ENCODE data around the gene HES3.

Gene HES3

GRCh38 chr1:6279613-6280383 is 35.8 kb downstream of the HES3 start:
- DNase-seq (ENCODE audit: low read depth), result no peak

DNA sequence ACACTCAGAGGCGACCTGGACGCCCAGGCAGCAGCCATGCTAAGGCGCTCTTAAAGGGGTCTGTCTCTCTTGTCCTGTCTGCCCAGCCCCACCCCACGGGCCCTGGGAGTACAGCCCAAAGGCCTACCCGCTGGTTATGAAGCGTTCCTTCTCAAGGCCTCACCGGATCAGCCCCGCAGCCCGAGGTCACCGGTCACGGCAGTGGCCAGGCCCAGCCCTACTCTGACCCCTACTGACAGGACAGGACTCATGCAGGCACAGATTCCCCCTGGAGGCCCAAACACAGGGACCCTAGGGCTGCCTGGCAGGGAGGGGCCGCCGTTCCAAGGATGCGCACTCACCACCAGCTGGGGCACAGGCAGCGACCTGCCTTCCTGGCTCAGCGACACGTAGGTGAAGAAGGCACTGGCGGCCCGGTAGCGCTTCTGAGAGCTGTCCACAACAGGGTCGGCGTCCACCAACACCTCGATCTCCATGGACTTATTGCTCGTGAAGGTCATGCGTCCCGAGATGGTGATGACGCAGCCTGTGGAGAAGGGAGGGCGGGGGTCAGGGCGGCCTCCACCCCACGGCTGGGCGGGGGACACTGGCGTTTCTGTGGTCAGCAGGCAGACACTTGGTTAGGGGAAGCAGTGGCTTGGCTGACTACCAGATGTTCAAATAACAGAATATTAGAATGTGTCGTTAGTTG is 36.9 kb downstream of the HES3 start:
- no peak for DNase-seq (ENCODE audit: low read depth)

- no peak for DNase-seq (ENCODE audit: low read depth)
Measured at GRCh38 chr1:6281511-6282402, 37.8 kb downstream of the HES3 start.

DNA sequence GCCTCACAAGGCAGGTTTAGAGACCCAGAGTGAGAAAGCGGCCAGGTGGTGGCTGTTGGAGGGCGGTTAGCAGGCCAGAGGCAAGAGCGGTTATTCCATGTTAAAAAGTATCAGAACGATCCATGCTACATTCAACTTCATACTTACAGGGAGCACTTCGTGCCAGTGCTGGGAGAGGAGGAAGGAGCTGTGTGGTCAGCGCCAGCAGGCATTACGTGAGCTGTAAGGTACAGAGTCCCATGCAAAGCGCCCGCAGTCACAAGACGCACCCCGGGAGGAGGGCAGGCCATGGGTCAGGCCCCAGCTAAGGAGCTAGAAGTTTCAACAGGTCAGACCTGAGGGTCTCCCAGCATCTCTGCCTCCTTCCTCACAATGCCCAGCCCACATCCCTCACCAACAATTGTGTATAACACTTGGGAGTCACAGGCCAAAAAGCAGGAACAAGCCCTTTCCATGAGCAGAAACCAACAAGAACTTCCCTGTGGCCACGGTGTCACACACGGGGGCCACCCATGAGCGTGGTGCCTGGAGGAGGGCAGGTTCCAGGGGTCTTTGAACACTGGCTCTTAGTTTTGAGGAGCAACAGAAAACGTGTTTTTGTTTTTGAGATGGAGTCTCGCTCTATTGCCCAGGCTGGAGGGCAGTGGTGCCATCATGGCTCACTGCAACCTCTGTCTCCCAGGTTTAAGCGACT is 38.7 kb downstream of the HES3 start:
- no peak for DNase-seq (ENCODE audit: low read depth)

DNA sequence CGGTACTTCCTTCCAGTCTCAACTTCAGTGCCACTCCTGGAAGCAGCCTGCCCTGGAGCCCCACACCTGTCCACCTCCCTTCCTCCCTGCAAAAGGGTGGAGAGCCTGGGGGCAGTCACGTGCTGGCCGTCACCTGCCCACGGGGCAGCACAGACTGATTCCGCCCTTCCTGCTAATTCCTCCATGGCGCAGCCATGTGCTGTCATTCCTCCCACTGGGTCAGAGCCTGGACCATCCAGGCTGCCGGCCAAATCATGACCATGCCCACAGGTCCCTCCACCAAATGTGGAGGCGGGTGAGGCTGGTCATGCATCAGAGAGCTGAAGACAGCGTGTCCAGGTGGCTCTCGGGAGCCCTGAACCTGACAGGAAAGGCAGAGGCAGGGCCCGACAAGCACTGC is 41.4 kb downstream of the HES3 start:
- DNase-seq (ENCODE audit: low read depth), result no peak

DNA sequence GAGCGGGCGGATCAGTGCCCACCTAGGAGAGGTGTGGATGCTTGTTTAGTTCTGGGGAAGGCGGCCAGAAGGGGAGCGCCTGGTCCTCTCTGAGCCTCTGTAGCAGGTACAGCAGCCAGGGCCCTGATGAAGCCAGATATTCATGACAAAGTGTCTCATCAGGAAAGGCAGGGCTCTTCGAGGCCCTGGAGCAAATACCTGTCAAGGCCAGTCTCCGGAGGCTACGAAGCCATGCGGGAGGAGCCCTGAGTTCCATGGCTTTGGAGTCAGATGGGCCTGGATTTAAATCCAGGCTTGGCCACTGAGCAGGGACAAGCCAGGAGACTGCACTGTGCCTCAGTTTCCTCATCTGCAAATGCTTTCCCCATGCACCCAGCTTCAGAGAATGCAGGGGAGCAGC is 42.3 kb downstream of the HES3 start:
- DNase-seq (ENCODE audit: low read depth), result no peak

DNA sequence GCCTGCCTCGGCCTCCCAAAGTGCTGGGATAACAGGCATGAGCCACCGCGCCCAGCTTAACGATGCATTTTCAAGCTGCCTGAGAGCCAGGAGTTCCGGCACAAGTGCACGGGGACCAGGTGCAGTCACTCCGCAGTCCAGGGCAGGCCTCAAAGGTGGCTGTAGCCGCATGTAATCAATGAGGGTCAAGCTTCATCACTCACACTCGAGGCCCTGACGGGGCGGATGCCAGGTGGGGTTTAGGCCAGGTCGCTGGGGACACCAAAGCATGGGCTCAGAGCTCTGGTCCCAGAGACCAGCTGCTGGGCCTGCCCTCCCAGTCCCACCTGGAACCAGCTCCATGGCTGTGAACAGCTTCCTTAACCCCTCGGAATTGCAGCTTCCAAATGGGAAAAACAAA is 43.0 kb downstream of the HES3 start:
- DNase-seq (ENCODE audit: low read depth), result no peak

DNA sequence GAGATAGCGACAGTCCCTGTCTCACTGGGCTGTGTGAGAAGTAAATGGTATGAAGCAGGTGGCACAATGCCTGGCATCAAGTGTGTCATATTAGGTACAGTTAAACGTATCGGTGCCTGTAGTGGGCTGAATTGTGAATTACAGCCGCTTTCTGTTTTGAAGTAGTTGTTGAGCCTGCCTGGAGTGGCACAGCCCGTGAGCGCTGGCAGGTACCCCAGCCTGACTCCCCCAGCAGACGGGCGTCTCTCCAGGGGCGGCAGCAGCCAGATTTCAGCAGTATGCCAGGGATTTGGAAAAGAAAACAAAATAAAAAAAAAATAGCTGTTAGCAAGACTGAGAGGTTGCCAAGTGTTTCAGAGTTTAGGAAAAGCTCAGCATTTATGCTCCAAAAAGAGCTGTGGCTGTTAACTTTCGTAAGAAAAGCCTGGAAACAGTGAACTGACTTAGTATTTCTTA is 43.5 kb downstream of the HES3 start:
- DNase-seq (ENCODE audit: low read depth), result no peak

DNA sequence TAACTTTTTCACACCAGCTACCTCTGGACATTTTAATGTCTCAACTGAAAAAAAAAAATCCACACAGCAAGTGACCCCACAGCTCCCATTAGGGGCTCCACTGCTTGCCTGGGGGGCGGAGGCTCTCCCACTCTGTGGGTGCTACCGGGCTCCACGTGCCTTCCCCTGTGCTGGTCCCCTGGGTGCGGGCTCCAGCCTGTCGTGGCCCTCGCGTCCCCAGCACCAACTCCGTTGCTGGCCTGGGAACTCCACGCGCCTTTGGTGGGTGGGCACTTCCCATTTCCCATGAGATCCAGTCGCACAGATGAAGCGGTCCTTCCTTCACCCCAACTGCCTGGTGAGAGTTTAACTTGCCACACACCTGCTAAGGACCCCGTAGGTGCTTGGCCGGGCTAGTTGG is 44.0 kb downstream of the HES3 start:
- DNase-seq (ENCODE audit: low read depth), result no peak

DNA sequence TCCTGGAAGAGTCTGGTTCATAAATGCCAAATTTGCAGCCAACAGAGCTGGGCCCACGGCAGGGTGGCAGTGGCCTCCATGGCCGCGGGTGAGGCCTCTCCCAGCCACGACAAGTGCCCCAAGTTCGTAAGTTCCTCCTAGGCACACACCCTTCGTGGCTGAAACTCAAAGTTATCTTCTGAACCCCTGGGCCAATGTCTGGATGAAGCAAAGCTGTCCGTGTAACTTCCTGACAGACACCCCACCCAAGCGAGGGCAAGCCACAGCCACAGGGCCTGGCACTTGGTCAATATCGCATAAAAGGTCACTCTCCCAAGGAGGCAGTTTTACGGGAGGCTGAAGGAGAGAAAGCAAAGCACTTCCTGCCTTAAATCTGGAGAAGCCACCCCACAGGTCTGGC is 44.7 kb downstream of the HES3 start:
- no peak for DNase-seq (ENCODE audit: low read depth)

- no peak for DNase-seq (ENCODE audit: low read depth)
Measured at GRCh38 chr1:6292102-6292501, 48.1 kb downstream of the HES3 start.

- no peak for DNase-seq (ENCODE audit: low read depth)
Measured at GRCh38 chr1:6294080-6294889, 50.3 kb downstream of the HES3 start.

DNA sequence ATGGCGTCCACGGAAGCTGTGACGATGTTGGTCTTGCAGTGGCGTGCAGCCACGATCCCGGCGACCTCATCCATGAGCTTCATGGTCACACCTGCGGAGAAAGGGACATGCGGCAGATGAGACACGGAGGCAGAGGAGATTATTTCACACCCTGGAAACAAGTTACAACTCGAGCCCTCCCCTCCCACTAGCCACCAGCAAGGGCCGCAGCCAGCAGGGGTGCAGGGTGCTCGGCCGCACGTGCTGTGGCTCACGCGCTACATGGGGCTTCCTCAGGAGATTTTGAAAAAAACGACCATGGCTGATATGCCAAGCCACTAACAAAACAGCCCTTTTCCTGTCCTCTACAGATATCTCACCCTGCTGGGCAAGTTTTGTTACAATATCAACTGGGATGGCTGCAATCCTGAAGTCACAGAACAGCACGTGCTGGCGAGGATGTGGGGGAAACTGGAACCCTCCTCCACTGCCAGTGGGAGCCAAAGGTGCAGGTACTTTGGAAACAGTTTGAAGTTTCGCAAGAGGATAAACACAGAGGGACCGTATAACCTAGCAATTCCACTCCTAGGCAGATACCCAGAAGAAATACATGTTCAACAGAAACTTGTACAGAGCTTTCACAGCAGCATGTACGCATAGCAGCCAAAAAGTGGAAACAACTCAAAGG is 51.0 kb downstream of the HES3 start:
- DNase-seq (ENCODE audit: low read depth), result no peak

Measured in stimulated activated CD8-positive, alpha-beta memory T cell treated with anti-CD3 and anti-CD28 coated beads, Interleukin-7, amount 100 ng/mL, for 24 hours (primary cell).